Thyroid gland (tissue), 4 donors: ENCODE data around the gene OR2A5.

Experiments
- POLR2A ChIP-seq, 2 donors: fragments of 450-650 bp; IDR thresholded peaks; one replicate each; pipeline ENCODE4 v1.6.1; 2017; ENCODE audit warnings: antibody characterized with exemption in 2 of 2, mild to moderate bottlenecking in 2 of 2, moderate library complexity in 1 of 2
- TF ChIP-seq, protein P1 (sequence below), 6 experiments: fragments of 200-600 bp in 3 of 6; fragments of 450-650 bp in 3 of 6; sonication (generic) in 3 of 6; IDR thresholded peaks; one replicate each; pipeline ENCODE4 v1.5.1; 2016 to 2019; ENCODE audit warnings: antibody characterized with exemption in 6 of 6, mild to moderate bottlenecking in 2 of 6, inconsistent platforms in 1 of 6, moderate library complexity in 1 of 6

DNA sequence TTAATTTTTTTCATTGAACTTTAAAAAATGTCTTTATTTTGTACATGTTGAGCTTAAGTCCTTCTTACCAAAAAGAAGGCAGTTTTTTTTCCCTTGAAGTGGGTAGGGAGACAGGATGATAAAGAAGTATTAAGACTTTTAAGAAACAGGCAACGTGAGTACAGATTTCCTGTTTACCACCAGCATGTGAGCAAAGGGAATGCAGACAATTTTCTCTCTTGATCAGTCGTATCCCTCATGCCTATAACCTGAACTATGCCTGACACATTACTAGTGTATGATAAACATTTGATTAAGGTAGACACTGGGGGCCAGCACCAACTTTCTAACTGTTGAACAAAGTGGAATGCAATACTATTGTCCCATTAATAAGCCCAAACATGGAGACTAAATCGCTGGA, 51.9 kb downstream of the OR2A5 start:
- TF ChIP-seq, protein P1, sequence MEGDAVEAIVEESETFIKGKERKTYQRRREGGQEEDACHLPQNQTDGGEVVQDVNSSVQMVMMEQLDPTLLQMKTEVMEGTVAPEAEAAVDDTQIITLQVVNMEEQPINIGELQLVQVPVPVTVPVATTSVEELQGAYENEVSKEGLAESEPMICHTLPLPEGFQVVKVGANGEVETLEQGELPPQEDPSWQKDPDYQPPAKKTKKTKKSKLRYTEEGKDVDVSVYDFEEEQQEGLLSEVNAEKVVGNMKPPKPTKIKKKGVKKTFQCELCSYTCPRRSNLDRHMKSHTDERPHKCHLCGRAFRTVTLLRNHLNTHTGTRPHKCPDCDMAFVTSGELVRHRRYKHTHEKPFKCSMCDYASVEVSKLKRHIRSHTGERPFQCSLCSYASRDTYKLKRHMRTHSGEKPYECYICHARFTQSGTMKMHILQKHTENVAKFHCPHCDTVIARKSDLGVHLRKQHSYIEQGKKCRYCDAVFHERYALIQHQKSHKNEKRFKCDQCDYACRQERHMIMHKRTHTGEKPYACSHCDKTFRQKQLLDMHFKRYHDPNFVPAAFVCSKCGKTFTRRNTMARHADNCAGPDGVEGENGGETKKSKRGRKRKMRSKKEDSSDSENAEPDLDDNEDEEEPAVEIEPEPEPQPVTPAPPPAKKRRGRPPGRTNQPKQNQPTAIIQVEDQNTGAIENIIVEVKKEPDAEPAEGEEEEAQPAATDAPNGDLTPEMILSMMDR (IDR thresholded peaks at IDR 0.05) = no peak
- TF ChIP-seq POLR2A (IDR thresholded peaks at IDR 0.05) = no peak
